GM19023 (cell line): ENCODE measurements around the gene JMJD4.

Experiments
- ATAC-seq: cut with Tn5 transposase; IDR thresholded peaks from one replicate; pipeline ENCODE4 v1.9.1; 2021; ENCODE audit warnings: mild to moderate bottlenecking, moderate library complexity; ENCODE audit not compliant: unreplicated experiment

The JMJD4 gene, protein sequence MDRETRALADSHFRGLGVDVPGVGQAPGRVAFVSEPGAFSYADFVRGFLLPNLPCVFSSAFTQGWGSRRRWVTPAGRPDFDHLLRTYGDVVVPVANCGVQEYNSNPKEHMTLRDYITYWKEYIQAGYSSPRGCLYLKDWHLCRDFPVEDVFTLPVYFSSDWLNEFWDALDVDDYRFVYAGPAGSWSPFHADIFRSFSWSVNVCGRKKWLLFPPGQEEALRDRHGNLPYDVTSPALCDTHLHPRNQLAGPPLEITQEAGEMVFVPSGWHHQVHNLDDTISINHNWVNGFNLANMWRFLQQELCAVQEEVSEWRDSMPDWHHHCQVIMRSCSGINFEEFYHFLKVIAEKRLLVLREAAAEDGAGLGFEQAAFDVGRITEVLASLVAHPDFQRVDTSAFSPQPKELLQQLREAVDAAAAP

DNA sequence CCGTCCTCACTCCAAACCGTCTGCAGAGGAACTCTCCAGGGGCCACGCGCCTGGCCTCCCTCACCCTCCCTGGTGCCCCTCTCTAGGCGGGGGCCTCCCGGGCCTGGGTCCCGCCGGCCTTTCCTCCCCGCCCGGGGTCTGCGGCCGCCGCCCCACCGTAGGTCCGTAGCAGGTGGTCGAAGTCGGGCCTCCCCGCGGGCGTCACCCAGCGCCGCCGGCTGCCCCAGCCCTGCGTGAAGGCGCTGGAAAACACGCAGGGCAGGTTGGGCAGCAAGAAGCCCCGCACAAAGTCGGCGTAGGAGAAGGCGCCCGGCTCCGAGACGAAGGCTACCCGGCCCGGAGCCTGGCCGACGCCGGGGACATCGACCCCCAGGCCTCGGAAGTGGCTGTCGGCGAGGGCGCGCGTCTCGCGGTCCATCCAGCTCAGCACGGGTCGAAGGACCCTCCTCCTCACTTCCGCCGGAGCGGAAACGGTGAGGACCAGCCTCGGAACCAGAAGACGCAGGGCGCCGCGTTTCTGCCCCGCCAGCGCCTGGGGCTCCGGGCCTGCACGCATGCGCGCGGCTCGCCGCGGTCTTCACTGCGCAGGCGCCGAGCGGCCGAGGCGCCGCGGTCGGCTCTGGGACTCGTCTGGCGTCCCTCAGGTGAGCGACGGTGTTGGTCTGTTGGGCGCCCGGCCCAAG, at the start of gene JMJD4, which contains the start of gene SNAP47:
JMJD4 (minus strand) TSS at position 447 of the 683 bp plus-strand sequence; CDS start at position 418, 29 bp downstream.
SNAP47 (plus strand) TSS at position 580 of the 683 bp plus-strand sequence. CDS start 12,302 bp downstream, outside the sequence.
- ATAC-seq: peak; percentile 95

DNA sequence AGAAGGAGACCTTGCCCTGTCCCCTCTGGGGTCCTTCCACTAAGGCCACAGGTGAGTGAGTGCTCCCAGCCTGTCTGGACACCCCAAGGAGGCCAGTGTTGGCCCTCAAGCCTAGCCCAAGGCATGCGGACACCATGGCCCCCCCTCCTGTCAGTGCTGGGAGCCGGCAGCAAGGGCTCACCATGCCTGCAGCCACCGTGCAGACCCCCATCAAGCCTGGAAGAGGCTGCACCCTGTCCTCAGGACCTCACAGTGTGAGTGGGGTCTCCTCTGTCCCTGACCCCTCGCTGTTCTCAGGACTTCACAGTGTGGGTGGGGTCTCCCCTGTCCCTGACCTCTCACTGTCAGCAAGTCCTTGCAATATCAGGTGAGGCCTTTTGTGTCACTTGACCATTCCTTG, 47.1 kb upstream of the JMJD4 start:
- no peak for ATAC-seq

DNA sequence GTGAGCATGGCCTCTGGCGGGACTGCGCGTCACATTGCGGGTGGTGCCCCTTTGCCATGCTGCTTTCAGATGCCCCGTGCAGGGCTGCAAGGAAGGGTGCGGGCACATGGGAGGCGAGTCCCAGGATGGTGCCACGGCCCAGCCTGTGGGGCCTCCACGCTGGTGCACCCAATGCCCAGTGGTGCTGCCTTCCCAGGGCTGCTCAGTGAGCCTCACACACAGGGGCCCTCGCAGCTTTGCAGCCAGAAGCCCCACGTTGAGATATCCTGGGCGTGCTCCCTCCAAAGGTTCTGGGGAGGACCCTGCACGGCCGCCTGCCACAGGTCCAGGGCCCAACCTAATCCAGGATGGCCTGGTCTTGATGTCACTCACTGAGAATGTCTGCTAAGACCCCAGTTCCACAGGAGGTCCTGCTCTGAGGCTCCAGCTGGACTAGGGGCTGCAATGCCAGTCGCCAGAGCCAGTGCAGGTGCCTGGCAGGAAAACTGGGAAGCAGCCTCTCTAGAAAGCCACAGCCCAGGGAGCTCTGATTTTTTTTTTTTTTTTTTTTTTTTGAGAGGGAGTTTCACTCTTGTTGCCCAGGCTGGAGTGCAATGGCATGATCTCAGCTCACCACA, 46.3 kb upstream of the JMJD4 start:
- no peak for ATAC-seq

DNA sequence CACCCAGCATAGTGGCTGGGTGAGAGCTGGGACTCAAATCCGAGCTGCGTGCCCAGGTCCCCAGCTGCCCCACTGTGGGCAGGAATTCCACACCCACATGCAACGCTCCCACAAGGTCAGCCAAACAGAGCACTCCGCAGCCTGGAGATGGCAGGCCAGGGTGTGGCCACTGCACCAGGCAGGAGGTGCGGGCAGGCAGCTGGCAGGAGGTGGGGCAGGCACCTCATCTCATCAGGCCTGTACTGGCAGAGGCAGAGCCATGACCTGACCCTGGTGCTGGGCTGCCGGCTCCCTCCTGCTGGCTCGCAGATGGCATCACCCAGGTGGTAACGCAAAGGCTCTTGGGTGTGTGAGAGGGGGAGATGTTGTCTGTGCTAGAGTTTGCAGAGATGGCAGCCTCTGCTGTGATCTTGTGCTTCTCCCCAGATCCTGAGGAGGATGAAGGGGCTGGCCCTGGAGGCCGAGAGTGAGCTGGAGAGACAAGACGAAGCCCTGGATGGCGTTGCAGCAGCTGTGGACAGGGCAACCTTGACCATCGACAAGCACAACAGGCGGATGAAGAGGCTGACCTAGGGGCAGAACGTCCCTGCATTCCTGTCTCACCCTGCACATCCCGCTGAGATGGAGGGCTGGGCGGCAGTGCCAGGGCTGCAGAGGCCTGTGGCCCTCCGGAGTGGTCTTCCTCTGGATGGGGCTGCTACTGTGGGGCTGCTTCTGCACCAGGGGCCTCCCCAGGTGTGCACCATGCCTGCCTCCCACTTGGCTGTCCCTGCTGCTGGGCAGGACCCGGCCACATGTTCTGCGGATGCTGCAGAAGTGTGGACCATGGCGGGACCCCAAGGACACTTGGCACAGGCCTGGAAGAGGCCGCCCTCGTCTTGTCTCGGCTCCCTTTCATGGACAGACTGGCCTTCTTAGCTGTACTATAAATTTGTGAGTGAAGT, 45.3 kb upstream of the JMJD4 start:
- ATAC-seq: no peak

DNA sequence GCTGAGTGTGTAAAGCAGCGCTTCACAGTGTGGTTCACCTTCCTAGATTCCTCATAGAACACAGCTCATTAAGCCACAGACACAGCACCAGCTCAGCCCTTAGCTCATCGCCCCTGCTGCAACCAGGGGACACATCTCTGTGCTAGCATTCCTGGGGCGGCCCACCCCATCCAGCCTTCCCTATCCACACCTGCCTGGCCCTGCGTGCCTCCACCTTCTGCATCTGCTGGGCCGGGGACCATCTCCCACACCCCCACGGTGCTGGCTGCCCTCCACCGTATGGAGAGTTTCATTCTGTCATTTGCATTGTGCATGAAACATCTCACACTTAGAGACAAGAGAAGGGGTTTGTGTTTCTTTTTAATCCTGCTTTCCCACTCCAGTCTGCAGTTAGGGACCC, 44.6 kb upstream of the JMJD4 start:
- no peak for ATAC-seq

DNA sequence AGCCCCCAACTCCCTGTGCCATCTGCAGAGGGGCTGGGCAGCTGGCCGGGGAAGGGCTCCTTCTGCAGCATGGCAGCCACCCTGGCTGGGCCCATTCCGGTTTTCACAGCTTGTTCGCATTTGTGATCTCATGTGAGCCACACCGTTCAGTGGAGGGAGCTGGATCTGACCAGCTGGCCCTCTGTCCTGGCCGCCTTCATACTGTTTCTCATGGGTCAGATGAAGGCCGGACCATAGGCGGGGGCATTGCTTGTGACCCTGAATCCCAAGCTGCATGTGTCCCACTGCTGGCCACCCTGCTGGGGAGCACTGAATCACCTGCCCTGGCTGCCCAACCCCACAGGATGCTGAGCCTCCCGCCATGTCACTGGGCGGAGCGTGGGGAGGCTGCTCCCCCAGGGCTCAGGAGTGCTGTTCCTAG, 43.9 kb upstream of the JMJD4 start:
- no peak for ATAC-seq

DNA sequence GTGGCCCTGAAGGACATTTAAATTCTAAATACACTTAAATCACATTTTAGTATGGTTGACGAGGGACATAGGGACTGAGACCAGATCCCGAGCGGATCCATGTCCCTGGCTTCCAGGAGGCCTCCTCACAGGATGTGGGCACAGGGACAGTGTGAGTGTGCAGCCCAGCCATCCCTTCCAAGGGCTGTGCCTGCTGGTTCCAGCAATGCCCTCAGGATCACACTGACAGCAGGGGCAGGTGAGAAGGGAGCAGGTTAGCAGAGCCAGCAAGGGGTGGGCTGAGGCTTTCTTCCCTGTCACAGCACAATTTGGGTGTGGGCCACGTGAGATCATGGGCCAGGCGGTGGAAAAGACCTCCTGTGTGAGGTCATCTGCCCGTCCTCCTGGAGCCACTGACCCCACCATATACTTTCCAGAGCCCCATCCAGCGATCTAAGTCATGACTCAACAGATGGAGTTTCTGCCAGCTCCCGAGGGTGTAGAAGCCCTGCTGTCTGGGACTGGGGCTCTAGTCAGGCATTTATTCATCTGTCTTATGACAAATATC, 43.4 kb upstream of the JMJD4 start:
- ATAC-seq: no peak

DNA sequence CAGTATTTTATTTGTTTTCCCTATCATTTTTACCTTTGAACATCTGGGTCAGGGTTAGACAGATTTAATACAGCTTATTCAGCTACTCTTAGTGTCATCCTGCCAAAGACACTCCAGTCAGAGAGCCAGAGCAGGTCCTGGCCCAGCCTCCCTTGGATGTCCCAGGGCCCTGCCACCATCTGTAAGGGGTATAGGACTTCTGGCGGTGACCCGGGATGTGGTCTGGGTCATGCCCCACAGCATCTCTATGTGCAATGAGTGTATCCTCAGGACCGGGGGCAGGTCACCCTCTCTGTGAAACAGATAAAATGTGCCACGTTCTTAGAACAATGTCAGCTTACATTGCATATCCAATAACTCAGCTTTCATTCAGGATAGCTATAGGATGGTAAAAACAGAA, 42.5 kb upstream of the JMJD4 start:
- ATAC-seq: no peak

DNA sequence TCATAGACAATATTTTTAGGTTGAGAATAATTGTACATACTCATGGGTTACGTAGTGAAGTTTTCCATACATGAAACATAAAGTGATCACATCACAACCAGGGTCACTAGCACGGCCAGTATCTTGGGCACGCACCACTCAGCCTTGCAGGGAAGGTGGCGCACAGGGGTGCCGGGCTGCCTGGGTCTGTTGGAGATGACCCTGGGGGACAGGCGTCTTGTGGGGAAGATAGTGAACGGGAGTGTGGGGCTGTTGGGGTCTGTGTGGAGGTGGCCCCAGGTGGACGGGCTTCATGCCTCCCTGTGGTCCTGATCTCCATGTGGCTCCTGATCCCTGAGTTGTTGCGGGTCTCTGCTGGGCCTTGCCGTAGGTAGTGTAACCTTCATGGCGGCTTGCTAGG, 42.1 kb upstream of the JMJD4 start:
- ATAC-seq: no peak

DNA sequence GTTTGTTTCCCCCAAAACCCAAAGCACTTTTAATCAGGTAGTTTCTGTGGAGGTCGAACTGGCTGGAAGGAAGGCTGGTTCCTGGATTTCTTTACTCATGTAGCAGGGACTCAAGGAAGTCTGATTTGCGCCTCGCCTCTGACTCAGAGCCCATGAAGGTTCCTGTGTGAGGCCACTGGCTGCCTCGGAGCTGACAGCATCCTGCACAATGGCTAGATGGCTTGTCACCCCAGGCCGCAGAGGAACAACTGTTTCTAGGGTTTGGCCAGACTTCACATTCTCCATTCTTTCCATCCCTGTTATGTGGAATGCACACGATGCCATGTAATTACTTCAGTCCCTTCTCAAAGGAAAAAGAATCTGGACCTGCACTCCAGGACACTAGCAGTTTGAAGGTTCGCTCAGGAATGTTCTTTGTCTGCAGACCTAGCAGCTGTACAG, 41.2 kb upstream of the JMJD4 start:
- no peak for ATAC-seq

DNA sequence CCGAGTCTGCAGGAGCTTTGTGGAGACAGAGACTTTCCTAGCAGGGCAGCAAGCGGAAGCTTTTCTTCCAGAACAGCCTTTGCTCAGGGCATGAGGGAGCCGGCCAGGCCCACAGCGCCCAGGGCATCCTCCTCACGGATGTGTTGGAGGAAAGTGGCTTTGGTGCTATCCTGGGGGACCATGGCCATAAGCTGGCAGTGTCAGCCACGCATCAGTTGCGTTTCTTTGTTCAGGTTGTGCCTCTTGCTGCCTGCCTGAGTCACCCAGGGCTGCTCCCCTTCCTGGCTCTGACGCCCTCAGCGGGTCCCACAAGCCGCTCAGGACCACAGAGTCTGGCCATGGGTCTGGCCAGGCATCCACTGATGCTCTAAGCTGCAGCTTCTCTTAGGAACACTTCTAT, 40.7 kb upstream of the JMJD4 start:
- ATAC-seq: no peak

DNA sequence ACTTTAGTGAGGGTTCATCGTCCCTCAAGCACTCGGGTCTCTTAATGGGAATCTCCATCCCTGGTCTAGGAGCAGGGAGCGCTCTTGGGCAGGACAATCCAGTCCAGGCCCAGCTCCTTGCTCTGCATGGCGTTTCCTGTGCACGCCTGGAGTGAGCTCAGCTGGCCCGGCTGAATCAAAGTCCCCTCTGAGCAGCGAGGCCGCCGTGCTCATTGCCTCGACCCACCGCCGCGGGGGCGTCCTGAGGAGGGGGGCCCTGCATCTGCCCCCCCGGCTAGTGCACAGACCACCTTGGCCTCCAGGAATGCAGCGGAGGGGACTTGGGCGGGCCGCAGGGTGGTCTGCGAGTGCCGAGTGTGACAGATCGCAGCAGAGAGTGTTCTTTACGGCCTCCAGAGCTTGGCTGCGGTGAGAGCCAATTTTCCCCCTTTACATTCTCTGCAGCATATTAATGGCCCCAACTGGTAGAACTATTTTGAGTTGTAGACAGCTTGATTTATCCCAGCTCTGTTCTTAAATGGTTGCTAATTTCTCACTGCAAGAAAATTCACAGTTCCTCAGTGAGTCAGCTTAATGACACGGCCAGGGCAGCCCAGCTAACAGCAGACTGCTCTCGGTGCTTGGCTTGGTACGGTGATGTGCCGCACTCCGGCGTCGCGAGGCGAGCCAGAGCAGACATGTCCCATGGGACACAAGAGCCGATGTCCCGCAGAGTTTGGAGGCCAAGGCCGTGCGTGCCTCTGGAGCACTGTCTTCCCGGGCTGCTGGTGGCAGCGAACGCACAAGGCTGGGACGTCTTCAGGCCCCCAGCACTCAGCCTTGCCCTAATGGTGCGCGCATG, 39.9 kb upstream of the JMJD4 start:
- ATAC-seq: no peak

DNA sequence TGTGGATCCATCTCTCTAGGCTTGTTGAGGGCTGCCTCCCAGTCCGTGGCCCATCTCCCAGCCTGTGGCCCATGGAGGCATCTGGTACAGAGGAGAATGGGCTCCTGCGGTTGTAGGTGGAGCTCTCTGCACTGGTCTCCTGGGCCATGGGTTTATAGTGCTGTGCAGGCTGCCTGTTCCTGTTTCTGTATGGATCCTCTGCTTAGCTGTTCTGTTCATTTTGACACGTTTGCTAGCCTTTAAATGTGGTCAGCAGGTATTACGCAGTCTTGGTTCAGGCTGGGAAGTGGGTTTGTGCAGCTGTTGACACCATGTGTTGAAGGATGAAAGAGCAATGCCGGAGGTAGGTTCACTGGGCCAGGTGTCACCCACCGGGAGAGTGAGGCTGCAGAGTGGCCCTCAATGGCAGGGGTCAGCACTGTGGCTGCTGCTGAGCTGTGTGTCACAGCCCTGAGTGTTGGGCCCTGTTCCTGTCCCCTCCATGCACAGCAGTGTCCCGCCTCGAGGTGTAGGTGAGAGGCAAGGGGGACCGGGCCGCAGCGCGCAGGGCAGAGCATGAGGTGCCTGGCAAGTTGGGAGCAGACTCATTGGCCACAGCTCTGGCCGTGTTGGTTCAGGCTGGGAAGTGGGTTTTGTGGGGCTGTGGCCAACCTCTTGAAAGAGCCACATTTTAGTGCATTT, 39.1 kb upstream of the JMJD4 start:
- no peak for ATAC-seq

DNA sequence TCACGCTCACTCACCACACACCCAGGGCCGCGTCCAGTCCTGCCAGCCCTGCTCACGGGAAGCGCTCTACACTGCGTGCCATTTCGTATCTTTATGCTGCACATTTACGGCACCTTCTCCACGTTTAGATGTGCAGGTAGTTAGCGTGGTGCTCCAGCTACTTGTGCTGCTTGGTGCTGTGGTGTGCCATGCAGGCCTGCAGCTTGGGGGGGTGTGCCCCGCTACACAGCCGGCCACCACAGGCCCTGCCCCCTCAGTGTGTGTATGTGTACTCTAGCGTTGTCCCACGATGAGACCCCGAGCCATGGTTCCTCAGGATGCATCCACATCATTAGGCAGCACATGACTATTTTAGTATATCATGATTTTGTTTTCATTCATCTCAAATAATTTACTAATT, 38.5 kb upstream of the JMJD4 start:
- no peak for ATAC-seq

DNA sequence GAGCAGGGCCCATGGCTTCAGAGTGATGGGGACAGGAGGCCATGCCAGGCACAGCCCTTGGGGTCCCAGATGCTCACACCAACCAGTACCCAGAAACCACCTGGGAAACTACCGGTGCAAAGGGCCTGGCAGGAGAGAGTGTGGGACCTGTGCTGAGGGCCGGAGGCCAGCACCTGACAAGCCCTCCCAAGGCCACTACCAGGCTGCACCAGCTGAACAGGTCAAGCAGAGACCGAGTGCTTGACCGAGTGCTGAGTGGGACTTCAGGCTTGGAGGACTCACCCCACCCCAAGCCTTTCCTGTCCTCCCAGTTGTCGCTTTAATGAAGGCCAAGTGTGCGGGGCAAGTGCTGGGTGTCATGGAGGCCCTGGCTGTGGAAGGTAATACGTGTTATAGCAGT, 36.7 kb upstream of the JMJD4 start:
- no peak for ATAC-seq

DNA sequence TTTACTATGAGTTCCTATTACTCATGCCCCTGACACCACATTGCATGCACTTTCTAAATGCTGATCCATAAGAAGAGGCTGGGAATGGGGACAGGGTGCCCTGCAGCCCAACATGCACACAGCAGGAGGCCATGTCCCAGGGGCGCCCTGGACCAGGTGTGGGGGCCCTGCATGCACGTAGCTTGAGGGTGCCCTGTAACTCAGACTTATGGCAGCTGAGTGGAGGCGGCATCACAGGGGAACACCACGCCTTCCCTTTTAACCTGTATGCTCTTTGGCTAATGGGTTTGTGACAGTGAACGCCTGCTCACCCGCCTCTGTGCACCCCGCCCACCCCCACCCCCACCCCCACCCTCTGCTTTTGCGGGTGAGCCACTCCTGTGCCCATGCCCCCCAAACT, 36.2 kb upstream of the JMJD4 start:
- no peak for ATAC-seq

DNA sequence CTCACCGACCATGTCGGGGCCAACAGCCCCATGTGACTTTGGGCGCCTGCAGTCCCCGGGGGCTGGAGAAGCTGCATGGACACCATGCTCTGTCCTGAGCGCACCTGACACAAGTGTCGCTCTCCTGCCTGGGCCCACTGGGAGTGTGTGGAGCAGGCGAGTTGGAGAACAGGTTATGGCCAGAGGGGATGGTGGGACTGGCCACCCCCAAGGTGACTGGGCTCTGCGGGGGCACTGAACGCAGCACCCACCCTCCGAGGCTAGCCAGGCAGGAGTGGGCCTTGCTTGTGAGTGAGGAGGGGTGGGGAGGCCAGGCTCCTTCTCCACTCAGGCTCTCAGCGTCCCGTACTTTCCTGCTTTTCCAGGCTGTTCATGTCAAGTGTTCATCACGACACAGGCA, 35.7 kb upstream of the JMJD4 start:
- ATAC-seq: no peak

DNA sequence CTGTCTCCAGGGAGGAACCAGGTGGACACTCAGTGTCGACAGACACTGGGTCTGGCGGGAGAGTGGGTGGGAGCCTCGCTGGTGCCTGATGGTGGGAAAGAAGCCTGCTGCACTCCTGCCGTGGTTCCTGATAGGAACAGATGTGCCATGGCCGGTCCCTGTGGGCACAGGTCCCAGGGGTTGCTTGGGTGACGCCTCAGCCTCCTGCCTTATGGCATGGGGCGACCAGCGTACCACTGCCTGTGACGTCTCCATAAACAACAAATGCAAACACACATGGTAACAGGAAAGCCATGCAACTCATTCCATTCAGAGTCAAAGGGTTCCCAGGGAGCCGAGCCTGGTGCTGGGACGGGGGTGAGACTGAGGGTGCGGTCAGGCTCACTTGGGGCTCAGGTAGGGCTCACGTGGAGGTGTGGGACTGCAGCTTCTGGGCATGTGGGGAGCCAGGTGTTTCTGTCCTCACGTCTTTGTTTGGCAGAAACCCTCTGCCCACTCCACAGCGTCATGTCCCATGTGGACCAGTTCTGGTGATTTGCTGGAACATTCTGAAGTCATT, 34.9 kb upstream of the JMJD4 start:
- ATAC-seq: no peak
